Left colon (tissue), 2 donors: ENCODE results near the gene FANCI. TPM values are rescaled to one million over a fixed set of nuclear protein-coding genes. Genes with fewer than 3 reads are reported as not detected.

ENCODE experiments used
- ATAC-seq: fragments of 200-7000 bp; cut with Tn5 transposase; one replicate; pipeline ENCODE4 v1.9.1; 2020; ENCODE audit warnings: mild to moderate bottlenecking, moderate library complexity
- DNase-seq, 2 donors: peaks; one replicate each; pipeline ENCODE4 v3.0.0-alpha.2; 2020
- intact Hi-C, 2 donors: fragments of 100-400 bp; cut with DNase I in 1 of 2; cut with micrococcal nuclease in 1 of 2; formaldehyde crosslinking; loops; one replicate each; pipeline versions ENCODE4 v1.11.2 to v1.14.0; 2022; cut with DNase I, micrococcal nuclease
- total RNA-seq, 2 donors: library from RNA; stranded (reverse); fragmentation: NEBNext Ultra II Directional; extraction: Animal tissue kit (Norgen Biotek cat#: 25700); gene quantifications; one replicate each; pipeline ENCODE4 v1.2.1, GENCODE V29; 2021
- donor health status: DM: no; HTN: no; CAD: no.
- donor health status: DM: yes; HTN: yes; CAD: no.

The FANCI gene
- total RNA-seq, 2 donors from 2014 or later: 7.4 to 17.3 TPM

GRCh38 chr15:89345248-89345647, 101.5 kb downstream of the FANCI start:
- no peak for ATAC-seq
- DNase-seq: no peak
- intact Hi-C loops: no loop called here

- DNase-seq (no peak), ATAC-seq (no peak)
- intact Hi-C loops: no loop called here
Measured at GRCh38 chr15:89346516-89347231, 102.9 kb downstream of the FANCI start.

GRCh38 chr15:89349206-89349558, 105.4 kb downstream of the FANCI start:
- ATAC-seq (no peak), DNase-seq (no peak)
- intact Hi-C loops: no loop called here

- intact Hi-C loops: no loop called here
- ATAC-seq: no peak
Measured at GRCh38 chr15:89352476-89352875, 108.7 kb downstream of the FANCI start.

GRCh38 chr15:89353991-89354390, 110.2 kb downstream of the FANCI start:
- intact Hi-C loops: no loop called here
- DNase-seq: no peak
- no peak for ATAC-seq

More at GRCh38 chr15:89352476-89352875, 108.7 kb downstream of the FANCI start:
- DNase-seq: no peak

GRCh38 chr15:89356634-89357298, 113.0 kb downstream of the FANCI start:
- DNase-seq (no peak), ATAC-seq (no peak)
- intact Hi-C loops: loop anchor here in 1 of 2 donors (5.0 kb wide), 1 partner anchor 71 kb away; no protein-coding TSS in a partner anchor

- intact Hi-C loops: loop anchor here (2.0 to 5.0 kb wide), 2 partner anchors 69 to 72 kb away; no protein-coding TSS in a partner anchor
- DNase-seq (no peak), ATAC-seq (peak; percentile 1)
Measured at GRCh38 chr15:89358435-89358754, 114.6 kb downstream of the FANCI start.

GRCh38 chr15:89358755-89359439, 115.1 kb downstream of the FANCI start:
- intact Hi-C loops: loop anchor here (2.0 to 5.0 kb wide), 2 partner anchors 68 to 72 kb away; no protein-coding TSS in a partner anchor
- DNase-seq (peak; percentile 33 to 76), ATAC-seq (peak; percentile 90)

GRCh38 chr15:89359471-89360293, 115.9 kb downstream of the FANCI start:
- ATAC-seq: no peak
- intact Hi-C loops: loop anchor here (2.0 to 5.0 kb wide), 2 partner anchors 68 to 71 kb away; no protein-coding TSS in a partner anchor
- DNase-seq: no peak

- DNase-seq (no peak), ATAC-seq (no peak)
- intact Hi-C loops: no loop called here
Measured at GRCh38 chr15:89360294-89360971, 116.7 kb downstream of the FANCI start.

- DNase-seq (peak; percentile 37 to 71), ATAC-seq (peak; percentile 59)
- intact Hi-C loops: no loop called here
Measured at GRCh38 chr15:89361451-89362202, 117.8 kb downstream of the FANCI start.

GRCh38 chr15:89362203-89363101, 118.7 kb downstream of the FANCI start:
- DNase-seq: no peak
- no peak for ATAC-seq
- intact Hi-C loops: no loop called here

GRCh38 chr15:89363133-89363532, 119.4 kb downstream of the FANCI start:
- intact Hi-C loops: no loop called here
- DNase-seq (no peak), ATAC-seq (no peak)

- intact Hi-C loops: no loop called here
- DNase-seq (no peak), ATAC-seq (no peak)
Measured at GRCh38 chr15:89363770-89364169, 120.0 kb downstream of the FANCI start.

GRCh38 chr15:89364341-89364740, 120.6 kb downstream of the FANCI start:
- no peak for ATAC-seq
- DNase-seq: no peak
- intact Hi-C loops: no loop called here

GRCh38 chr15:89364741-89365450, 121.1 kb downstream of the FANCI start:
- no peak for ATAC-seq
- no peak for DNase-seq
- intact Hi-C loops: no loop called here
